Cardiac fibroblast (primary cell): ENCODE measurements around the gene CAMK2D.

Source experiments
- DNase-seq, 2 donors: peaks; one replicate each; pipeline versions ENCODE4 v3.0.0 to v3.0.0-alpha.2; 2010; ENCODE audit warnings: low read depth in 2 of 2
- H3K4me3 ChIP-seq, 2 donors: replicated peaks in 1 of 2; 1 replicate in 1 of 2; 2 replicates in 1 of 2; pipeline ENCODE4 v1.5.1; 2011; ENCODE audit warnings: low read depth in 2 of 2, low read length in 2 of 2, mild to moderate bottlenecking in 2 of 2, moderate library complexity in 1 of 2
- TF ChIP-seq, protein P1 (sequence below): IDR thresholded peaks from one replicate; pipeline ENCODE4 v1.5.1; 2011; ENCODE audit warnings: low read depth, mild to moderate bottlenecking, low read length, inconsistent platforms

The CAMK2D gene

GRCh38 chr4:113678641-113679040, 82.9 kb downstream of the CAMK2D start:
- peak; percentile 38 to 49 for DNase-seq
- TF ChIP-seq, protein P1, sequence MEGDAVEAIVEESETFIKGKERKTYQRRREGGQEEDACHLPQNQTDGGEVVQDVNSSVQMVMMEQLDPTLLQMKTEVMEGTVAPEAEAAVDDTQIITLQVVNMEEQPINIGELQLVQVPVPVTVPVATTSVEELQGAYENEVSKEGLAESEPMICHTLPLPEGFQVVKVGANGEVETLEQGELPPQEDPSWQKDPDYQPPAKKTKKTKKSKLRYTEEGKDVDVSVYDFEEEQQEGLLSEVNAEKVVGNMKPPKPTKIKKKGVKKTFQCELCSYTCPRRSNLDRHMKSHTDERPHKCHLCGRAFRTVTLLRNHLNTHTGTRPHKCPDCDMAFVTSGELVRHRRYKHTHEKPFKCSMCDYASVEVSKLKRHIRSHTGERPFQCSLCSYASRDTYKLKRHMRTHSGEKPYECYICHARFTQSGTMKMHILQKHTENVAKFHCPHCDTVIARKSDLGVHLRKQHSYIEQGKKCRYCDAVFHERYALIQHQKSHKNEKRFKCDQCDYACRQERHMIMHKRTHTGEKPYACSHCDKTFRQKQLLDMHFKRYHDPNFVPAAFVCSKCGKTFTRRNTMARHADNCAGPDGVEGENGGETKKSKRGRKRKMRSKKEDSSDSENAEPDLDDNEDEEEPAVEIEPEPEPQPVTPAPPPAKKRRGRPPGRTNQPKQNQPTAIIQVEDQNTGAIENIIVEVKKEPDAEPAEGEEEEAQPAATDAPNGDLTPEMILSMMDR = no peak
- no peak overlapping the region for H3K4me3 ChIP-seq

DNA sequence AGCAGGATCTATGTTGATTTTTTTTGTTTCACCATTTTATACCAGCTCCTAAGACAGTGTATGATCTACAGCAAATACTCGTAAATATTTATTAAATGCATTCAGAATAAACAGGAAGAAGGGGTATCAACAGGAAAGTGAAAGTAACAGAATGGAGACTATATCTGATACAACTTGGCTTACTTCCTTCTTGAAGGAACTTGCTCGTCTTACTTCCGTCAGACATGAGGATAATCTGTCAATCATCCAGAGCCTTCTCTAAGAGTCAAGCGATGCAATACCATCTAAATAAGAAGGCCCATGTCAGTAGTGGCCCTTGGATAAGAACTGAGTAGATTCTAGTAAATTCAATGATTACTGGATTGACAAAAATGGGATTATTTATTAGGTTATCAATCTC, 84.2 kb downstream of the CAMK2D start:
- H3K4me3 ChIP-seq = no peak overlapping the region
- no peak for DNase-seq
- TF ChIP-seq, protein P1 = no peak

- TF ChIP-seq, protein P1 = no peak
- H3K4me3 ChIP-seq = no peak overlapping the region
- DNase-seq = peak; percentile 61 to 82
Observed at GRCh38 chr4:113675731-113676697, 85.5 kb downstream of the CAMK2D start.

- no peak overlapping the region for H3K4me3 ChIP-seq
- no peak for DNase-seq
- TF ChIP-seq, protein P1 = no peak
Observed at GRCh38 chr4:113674733-113675132, 86.8 kb downstream of the CAMK2D start.

DNA sequence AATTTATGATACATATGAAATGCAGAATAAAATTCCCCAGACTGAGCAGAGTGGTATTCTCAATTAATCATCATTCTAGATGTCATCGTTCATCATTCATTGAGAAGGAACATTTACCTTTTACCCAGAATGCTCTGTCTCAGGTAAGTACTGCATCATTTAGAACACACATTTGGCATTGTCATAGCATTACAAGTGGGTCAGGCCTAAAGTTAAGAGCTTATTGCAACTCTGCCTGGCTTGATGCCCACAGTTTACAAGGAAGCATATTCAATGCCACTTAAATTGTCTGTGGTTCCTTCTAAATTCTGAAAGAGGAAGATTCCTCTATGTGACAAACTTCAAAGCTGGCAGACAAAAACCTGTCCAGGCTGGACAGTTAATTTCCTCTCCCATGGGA, 87.3 kb downstream of the CAMK2D start:
- DNase-seq = no peak
- TF ChIP-seq, protein P1 = no peak
- no peak overlapping the region for H3K4me3 ChIP-seq

- no peak overlapping the region for H3K4me3 ChIP-seq
- peak in 1 of 2 donors; percentile 41 for DNase-seq
- TF ChIP-seq, protein P1 = no peak
Observed at GRCh38 chr4:113673450-113673849, 88.1 kb downstream of the CAMK2D start.
